Suprapubic skin (tissue), 4 donors: ENCODE data around the gene LRIT1. TPM values are rescaled to one million over a fixed set of nuclear protein-coding genes. Genes with fewer than 3 reads are reported as not detected.

Experiments used
- DNase-seq, 2 donors: peaks; one replicate each; pipeline ENCODE4 v3.0.0-alpha.2; 2019; ENCODE audit warnings: low spot score in 2 of 2
- H3K27ac ChIP-seq: fragments of 200-600 bp; sonication (generic); one replicate; pipeline ENCODE4 v1.5.1; 2019
- H3K27me3 ChIP-seq: fragments of 200-600 bp; sonication (generic); one replicate; pipeline ENCODE4 v1.5.1; 2019
- H3K36me3 ChIP-seq: fragments of 200-600 bp; sonication (generic); one replicate; pipeline ENCODE4 v1.5.1; 2019
- H3K4me1 ChIP-seq: fragments of 200-600 bp; sonication (generic); one replicate; pipeline ENCODE4 v1.5.1; 2019
- H3K4me3 ChIP-seq: fragments of 200-600 bp; sonication (generic); one replicate; pipeline ENCODE4 v1.5.1; 2019; ENCODE audit warnings: mild to moderate bottlenecking
- H3K9me3 ChIP-seq: fragments of 200-600 bp; sonication (generic); one replicate; pipeline ENCODE4 v1.5.1; 2019
- EP300 ChIP-seq: sonication (generic); formaldehyde crosslinking; IDR thresholded peaks from one replicate; pipeline ENCODE4 v1.6.1; 2017; ENCODE audit warnings: antibody characterized with exemption
- POLR2A ChIP-seq, 2 donors: fragments of 450-650 bp; IDR thresholded peaks; one replicate each; pipeline ENCODE4 v1.6.1; 2017; ENCODE audit warnings: antibody characterized with exemption in 2 of 2, mild to moderate bottlenecking in 2 of 2, moderate library complexity in 2 of 2
- POLR2AphosphoS5 ChIP-seq, 3 donors: sonication (generic); formaldehyde crosslinking; IDR thresholded peaks; one replicate each; pipeline ENCODE4 v1.6.1; 2017; ENCODE audit warnings: antibody characterized with exemption in 3 of 3
- WGBS: methylation state at CpG from one replicate; pipeline ENCODE4 v1.1.5; 2018; 5-methylcytosine and 5-hydroxymethylcytosine counted together
- total RNA-seq, 4 donors: library from RNA; depleted of rRNA; stranded (reverse); fragments of >200 nt; gene quantifications; one replicate each; pipeline ENCODE4 v1.1.0, GENCODE V29; 2016
- TF ChIP-seq, protein P1 (sequence below), 2 donors: fragments of 200-600 bp in 1 of 2; fragments of 450-650 bp in 1 of 2; sonication (generic) in 1 of 2; IDR thresholded peaks; one replicate each; pipeline ENCODE4 v1.5.1; 2016 to 2019; ENCODE audit warnings: antibody characterized with exemption in 2 of 2, mild to moderate bottlenecking in 1 of 2, moderate library complexity in 1 of 2

Gene LRIT1
- total RNA-seq, 4 donors from 2014 or later = not detected

DNA sequence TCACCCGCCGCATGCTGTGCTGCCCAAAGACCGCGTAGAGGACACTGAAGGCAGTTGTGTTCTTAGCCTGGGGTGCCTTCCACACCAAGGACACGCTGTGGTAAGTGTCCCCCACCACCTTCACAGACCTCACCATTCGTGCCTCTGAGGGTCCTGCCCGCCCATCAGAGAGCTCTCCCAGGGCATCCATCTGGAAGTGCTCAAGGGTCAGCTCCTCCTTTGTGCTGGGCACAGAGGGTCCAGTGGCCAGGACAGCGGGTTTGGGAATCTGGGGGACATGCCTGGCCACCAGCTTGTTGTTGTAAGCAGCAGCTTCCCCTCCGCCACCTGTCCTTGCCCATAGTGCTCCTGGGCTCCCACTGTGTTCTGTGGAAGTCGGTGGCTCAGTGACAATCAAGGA is 9.0 kb downstream of the LRIT1 start:
- DNase-seq = peak in 1 of 2 donors; percentile 74
- Histone ChIP-seq H3K4me3 (no peak overlapping the region), H3K36me3 (no peaks in the 10 kb centered on the region), H3K27me3 (peaks cover 15% of the 10 kb centered on the region), H3K4me1 (peaks cover 4% of the 10 kb centered on the region), H3K27ac (no peak overlapping the region), H3K9me3 (no peaks in the 10 kb centered on the region)
- TF ChIP-seq EP300 (no peak), POLR2AphosphoS5 (IDR thresholded peaks at IDR 0.05) (no peak), POLR2A (IDR thresholded peaks at IDR 0.05) (no peak)
- TF ChIP-seq, protein P1, sequence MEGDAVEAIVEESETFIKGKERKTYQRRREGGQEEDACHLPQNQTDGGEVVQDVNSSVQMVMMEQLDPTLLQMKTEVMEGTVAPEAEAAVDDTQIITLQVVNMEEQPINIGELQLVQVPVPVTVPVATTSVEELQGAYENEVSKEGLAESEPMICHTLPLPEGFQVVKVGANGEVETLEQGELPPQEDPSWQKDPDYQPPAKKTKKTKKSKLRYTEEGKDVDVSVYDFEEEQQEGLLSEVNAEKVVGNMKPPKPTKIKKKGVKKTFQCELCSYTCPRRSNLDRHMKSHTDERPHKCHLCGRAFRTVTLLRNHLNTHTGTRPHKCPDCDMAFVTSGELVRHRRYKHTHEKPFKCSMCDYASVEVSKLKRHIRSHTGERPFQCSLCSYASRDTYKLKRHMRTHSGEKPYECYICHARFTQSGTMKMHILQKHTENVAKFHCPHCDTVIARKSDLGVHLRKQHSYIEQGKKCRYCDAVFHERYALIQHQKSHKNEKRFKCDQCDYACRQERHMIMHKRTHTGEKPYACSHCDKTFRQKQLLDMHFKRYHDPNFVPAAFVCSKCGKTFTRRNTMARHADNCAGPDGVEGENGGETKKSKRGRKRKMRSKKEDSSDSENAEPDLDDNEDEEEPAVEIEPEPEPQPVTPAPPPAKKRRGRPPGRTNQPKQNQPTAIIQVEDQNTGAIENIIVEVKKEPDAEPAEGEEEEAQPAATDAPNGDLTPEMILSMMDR (IDR thresholded peaks at IDR 0.05) = no peak
- WGBS = 94% methylated on average over 9 of the region's 10 CpGs

DNA sequence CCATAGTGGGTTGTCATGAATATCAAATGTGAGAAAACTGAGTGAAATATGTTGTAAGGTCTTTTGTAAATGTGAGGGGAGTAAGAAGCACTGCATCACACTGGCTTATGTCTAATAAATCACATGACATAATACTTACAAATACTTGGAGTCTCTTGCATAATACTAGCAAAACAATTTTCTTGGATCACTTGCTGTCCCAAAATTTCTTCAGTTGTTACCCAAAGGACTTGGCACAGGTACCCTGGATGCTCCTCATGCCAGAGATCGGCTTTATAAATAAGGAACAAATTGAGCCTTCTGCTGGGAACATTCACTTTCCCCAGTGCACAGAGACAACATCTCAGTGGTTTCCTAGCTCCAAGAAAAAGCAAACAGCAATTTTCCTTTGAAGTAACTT is 11.0 kb downstream of the LRIT1 start:
- Histone ChIP-seq H3K27me3 (peaks cover under 1% of the 10 kb centered on the region), H3K9me3 (no peaks in the 10 kb centered on the region), H3K4me3 (no peak overlapping the region), H3K4me1 (peaks cover 4% of the 10 kb centered on the region), H3K27ac (no peak overlapping the region), H3K36me3 (no peaks in the 10 kb centered on the region)
- DNase-seq = peak in 1 of 2 donors; percentile 60
- TF ChIP-seq, protein P1 (IDR thresholded peaks at IDR 0.05) = no peak
- TF ChIP-seq EP300 (no peak), POLR2AphosphoS5 (IDR thresholded peaks at IDR 0.05) (no peak), POLR2A (IDR thresholded peaks at IDR 0.05) (no peak)
- 33% methylated on average over 1 of the region's 1 CpG for WGBS

DNA sequence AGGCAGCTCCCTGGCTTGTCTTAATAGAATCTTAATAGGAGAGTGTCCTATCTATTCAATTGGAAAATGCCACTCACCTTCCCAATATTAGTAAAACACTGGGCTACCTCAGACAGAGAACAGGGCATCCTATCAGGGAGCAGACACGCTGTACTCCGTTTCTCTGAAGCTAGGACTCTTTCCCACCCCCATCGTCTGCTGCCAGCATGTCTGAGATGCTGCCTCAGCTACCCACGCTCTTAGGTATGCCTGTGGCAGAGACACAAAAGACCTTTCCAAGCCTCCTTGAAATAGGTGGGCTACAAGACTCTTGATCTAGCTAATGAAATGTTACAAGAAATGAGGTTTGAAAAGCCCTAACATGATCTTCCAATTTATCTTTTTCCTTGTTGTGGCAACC is 13.5 kb downstream of the LRIT1 start:
- no peak overlapping the region for H3K27ac ChIP-seq
- WGBS = 79% methylated on average over 4 of the region's 4 CpGs
- no peak overlapping the region for H3K4me3 ChIP-seq

DNA sequence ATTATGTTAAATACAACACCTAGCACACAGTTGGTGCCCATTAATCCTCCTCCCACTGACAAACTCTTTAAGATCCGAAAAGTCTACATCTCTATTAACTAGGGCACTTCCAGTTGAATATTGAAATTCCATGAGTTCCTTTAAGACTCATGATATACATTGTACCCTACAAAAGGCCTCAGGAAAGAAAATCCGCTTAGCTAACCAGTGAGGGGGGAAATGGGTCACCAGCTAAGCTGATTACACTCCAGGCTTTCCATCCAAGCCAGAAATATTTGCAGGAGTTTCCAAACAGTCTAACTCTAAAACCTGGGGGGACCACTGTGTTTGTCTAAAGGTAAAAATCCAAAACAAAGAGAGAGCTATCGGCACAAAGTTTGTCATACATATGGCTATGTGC is 14.7 kb downstream of the LRIT1 start:
- peaks cover 8% of the 10 kb centered on the region for H3K27me3 ChIP-seq

More for the DNA sequence above, 13.5 kb downstream of the LRIT1 start:
- peak in 1 of 2 donors; percentile 21 for DNase-seq
- peaks cover 4% of the 10 kb centered on the region for H3K27me3 ChIP-seq
- no peaks in the 10 kb centered on the region for H3K36me3 ChIP-seq
- no peaks in the 10 kb centered on the region for H3K9me3 ChIP-seq
- H3K4me1 ChIP-seq = peaks cover 4% of the 10 kb centered on the region
- TF ChIP-seq EP300 (no peak), POLR2AphosphoS5 (IDR thresholded peaks at IDR 0.05) (no peak), POLR2A (IDR thresholded peaks at IDR 0.05) (no peak)
- TF ChIP-seq, protein P1 (IDR thresholded peaks at IDR 0.05) = no peak

DNA sequence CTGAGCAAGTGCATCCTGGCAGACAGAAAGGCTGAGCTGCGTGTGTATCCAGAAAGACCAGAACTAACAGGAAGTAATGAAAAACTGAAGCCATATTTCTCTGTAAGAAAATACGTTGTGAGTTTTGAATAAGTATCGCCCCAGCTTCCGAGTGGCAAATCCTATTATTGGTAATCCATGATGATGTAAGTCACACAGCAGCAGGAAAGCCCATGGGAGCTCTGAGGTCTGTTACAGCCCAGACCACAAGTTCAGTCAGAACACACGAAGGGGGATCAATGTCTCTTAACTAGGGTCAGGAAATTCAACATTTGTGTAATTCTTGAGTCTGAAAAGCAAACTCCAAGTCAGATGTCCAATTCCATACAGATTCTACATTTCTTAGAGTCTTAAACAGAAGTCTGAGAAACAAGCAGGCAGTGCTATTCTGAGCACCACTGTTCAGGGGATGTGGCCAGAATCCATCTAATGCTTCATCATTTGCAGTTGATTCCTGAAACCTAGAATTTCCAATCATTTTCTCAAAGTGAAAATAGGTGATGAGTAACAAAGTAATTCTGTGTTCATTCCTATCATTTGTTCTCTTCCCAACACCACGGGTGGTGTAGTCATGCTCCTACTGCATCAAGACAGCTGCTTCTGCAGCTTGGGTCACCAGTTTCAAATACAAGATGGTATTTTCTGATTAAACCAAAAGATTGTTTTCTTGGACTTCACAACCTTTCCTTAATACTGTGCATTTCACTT is 15.7 kb downstream of the LRIT1 start, which contains the start of gene LRIT2:
TSS of gene LRIT2 (minus strand) at position 118 of the 747 bp plus-strand sequence. CDS start at position 94, 24 bp downstream.
- Histone ChIP-seq H3K4me1 (peaks cover 2% of the 10 kb centered on the region), H3K9me3 (no peaks in the 10 kb centered on the region), H3K4me3 (no peak within 1 kb of the TSS), H3K36me3 (no peaks in the 10 kb centered on the region), H3K27ac (no peak within 1 kb of the TSS), H3K27me3 (peaks cover 8% of the 10 kb centered on the region)
- 65% methylated on average over 6 of the region's 6 CpGs for WGBS
- no peak for TF ChIP-seq POLR2AphosphoS5 (IDR thresholded peaks at IDR 0.05)
- TF ChIP-seq, protein P1 (IDR thresholded peaks at IDR 0.05) = no peak
- no peak for TF ChIP-seq POLR2A (IDR thresholded peaks at IDR 0.05)
- no peak for TF ChIP-seq EP300
- peak in 1 of 2 donors; percentile 20 for DNase-seq

More for the DNA sequence above, 14.7 kb downstream of the LRIT1 start:
- peaks cover 4% of the 10 kb centered on the region for H3K4me1 ChIP-seq
- no peaks in the 10 kb centered on the region for H3K36me3 ChIP-seq
- no peaks in the 10 kb centered on the region for H3K9me3 ChIP-seq
- no peak overlapping the region for H3K4me3 ChIP-seq
- 85% methylated on average over 3 of the region's 3 CpGs for WGBS
- no peak for TF ChIP-seq POLR2A (IDR thresholded peaks at IDR 0.05)
- TF ChIP-seq POLR2AphosphoS5 (IDR thresholded peaks at IDR 0.05) = no peak
- no peak for TF ChIP-seq EP300
- TF ChIP-seq, protein P1 (IDR thresholded peaks at IDR 0.05) = no peak
- no peak overlapping the region for H3K27ac ChIP-seq
- no peak for DNase-seq
